ENCODE results near the gene MYZAP.

DNA sequence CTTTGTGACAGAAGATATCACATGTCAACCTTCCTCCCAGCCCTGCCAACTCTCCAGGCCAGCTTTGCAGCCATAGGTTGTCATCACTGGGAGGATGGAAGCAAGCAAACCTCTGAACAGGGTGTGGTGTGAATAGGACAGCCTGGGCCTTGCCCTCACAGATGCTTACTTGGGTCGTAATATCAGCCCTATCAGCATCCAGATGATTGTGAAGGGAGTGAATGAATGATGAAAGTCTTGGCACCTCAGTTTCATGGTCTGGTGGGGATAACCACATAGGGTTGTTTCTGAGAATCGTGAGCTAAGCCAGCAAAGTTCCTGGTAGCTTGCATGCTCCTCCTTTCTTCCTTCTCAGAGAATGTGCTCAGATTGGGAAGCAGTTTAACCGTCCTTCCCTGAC is 59.7 kb downstream of the MYZAP start:
- TF ChIP-seq EZH2phosphoT487 (IDR thresholded peaks at IDR 0.05) (no peak), EZH2 (IDR thresholded peaks at IDR 0.05) (no peak)
- TF ChIP-seq, protein P1, sequence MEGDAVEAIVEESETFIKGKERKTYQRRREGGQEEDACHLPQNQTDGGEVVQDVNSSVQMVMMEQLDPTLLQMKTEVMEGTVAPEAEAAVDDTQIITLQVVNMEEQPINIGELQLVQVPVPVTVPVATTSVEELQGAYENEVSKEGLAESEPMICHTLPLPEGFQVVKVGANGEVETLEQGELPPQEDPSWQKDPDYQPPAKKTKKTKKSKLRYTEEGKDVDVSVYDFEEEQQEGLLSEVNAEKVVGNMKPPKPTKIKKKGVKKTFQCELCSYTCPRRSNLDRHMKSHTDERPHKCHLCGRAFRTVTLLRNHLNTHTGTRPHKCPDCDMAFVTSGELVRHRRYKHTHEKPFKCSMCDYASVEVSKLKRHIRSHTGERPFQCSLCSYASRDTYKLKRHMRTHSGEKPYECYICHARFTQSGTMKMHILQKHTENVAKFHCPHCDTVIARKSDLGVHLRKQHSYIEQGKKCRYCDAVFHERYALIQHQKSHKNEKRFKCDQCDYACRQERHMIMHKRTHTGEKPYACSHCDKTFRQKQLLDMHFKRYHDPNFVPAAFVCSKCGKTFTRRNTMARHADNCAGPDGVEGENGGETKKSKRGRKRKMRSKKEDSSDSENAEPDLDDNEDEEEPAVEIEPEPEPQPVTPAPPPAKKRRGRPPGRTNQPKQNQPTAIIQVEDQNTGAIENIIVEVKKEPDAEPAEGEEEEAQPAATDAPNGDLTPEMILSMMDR (IDR thresholded peaks at IDR 0.05): no peak

Measured in neural progenitor cell (in vitro differentiated cells).